ENCODE data around the gene SERPINE1.

DNA sequence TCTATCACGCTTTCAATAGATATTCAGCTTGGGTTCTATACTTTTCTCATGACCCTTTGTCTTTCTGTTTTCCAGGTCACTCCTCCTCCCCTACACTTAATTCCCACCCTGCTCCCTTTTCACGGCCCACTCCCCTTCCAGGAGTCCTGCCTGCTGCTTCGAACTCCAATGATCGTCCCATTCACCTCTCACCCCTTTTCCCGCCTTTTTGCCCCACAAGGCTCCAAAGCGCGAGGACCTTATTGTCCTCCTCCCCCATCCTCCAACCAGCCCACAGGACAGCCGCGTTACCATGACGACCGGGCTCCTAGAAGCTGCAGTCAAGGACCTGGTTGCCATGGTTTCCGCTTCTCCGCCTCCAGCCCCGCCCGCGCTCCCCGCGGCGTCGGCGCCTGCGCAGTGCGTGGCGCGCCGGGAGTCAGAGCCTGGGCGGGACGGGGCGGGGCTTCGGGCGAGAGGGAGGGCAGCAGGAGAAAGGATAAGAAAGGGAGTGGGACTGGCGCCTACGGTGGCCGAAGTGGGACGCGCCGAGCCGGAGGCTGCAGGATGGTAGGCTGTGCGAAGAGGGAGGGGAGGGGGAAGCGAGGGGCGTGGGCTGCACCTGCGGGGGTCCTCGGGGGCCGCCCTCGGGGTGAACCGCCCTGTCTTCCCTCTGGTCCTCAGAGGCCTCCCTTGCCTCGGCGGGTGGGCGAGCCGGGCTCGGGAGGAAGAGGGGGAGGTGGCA, 27.2 kb downstream of the SERPINE1 start, which contains the start of gene AP1S1:
- TF ChIP-seq ZBTB20 (CRISPR knock-in tag; IDR thresholded peaks at IDR 0.05; ENCODE audit: borderline replicate concordance, low read depth) (no peak), ZNF777 (CRISPR knock-in tag; IDR thresholded peaks at IDR 0.05) (no peak), ZFP36L1 (CRISPR knock-in tag; IDR thresholded peaks at IDR 0.05) (no peak), TAF1 (CRISPR knock-in tag; IDR thresholded peaks at IDR 0.05) (peak; percentile 44; the same call in 1 of the 2 replicates), NCOA1 (CRISPR knock-in tag; IDR thresholded peaks at IDR 0.05) (no peak), CEBPB (IDR thresholded peaks at IDR 0.05; ENCODE audit: borderline replicate concordance, low read depth, low read length) (no peak), NR3C1 (CRISPR knock-in tag; IDR thresholded peaks at IDR 0.05) (no peak), ZNF101 (CRISPR knock-in tag; IDR thresholded peaks at IDR 0.05; ENCODE audit: borderline replicate concordance, low read depth) (no peak), BHLHE40 (IDR thresholded peaks at IDR 0.05; ENCODE audit: low read length) (peak; percentile 14; the same call in 1 of the 2 replicates)
- TF ChIP-seq, protein P1, sequence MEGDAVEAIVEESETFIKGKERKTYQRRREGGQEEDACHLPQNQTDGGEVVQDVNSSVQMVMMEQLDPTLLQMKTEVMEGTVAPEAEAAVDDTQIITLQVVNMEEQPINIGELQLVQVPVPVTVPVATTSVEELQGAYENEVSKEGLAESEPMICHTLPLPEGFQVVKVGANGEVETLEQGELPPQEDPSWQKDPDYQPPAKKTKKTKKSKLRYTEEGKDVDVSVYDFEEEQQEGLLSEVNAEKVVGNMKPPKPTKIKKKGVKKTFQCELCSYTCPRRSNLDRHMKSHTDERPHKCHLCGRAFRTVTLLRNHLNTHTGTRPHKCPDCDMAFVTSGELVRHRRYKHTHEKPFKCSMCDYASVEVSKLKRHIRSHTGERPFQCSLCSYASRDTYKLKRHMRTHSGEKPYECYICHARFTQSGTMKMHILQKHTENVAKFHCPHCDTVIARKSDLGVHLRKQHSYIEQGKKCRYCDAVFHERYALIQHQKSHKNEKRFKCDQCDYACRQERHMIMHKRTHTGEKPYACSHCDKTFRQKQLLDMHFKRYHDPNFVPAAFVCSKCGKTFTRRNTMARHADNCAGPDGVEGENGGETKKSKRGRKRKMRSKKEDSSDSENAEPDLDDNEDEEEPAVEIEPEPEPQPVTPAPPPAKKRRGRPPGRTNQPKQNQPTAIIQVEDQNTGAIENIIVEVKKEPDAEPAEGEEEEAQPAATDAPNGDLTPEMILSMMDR (CRISPR knock-in tag; IDR thresholded peaks at IDR 0.05) = 0 out of 2 replicates have a peak, but pooled peaks have one; percentile 4
- TF ChIP-seq, protein P2, sequence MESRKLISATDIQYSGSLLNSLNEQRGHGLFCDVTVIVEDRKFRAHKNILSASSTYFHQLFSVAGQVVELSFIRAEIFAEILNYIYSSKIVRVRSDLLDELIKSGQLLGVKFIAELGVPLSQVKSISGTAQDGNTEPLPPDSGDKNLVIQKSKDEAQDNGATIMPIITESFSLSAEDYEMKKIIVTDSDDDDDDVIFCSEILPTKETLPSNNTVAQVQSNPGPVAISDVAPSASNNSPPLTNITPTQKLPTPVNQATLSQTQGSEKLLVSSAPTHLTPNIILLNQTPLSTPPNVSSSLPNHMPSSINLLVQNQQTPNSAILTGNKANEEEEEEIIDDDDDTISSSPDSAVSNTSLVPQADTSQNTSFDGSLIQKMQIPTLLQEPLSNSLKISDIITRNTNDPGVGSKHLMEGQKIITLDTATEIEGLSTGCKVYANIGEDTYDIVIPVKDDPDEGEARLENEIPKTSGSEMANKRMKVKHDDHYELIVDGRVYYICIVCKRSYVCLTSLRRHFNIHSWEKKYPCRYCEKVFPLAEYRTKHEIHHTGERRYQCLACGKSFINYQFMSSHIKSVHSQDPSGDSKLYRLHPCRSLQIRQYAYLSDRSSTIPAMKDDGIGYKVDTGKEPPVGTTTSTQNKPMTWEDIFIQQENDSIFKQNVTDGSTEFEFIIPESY (CRISPR knock-in tag; IDR thresholded peaks at IDR 0.05) = no peak
- TF ChIP-seq, protein P3, sequence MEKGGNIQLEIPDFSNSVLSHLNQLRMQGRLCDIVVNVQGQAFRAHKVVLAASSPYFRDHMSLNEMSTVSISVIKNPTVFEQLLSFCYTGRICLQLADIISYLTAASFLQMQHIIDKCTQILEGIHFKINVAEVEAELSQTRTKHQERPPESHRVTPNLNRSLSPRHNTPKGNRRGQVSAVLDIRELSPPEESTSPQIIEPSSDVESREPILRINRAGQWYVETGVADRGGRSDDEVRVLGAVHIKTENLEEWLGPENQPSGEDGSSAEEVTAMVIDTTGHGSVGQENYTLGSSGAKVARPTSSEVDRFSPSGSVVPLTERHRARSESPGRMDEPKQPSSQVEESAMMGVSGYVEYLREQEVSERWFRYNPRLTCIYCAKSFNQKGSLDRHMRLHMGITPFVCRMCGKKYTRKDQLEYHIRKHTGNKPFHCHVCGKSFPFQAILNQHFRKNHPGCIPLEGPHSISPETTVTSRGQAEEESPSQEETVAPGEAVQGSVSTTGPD (CRISPR knock-in tag; IDR thresholded peaks at IDR 0.05) = no peak

Measured in HepG2 (cell line).